HG02642 (cell line): Measurements from ENCODE around the gene NLGN1.

Source experiments
- ATAC-seq: cut with Tn5 transposase; IDR thresholded peaks from one replicate; pipeline ENCODE4 v1.9.1; 2021; ENCODE audit warnings: mild to moderate bottlenecking; ENCODE audit not compliant: unreplicated experiment, poor library complexity

The NLGN1 gene

GRCh38 chr3:174335910-174336309 is 938.4 kb downstream of the NLGN1 start:
- no peak for ATAC-seq
